GM18520 (cell line): ENCODE results near the gene HS2ST1.
"Not testable (repeated sequence)": the region's sequence is repeated elsewhere in the genome, so short reads cannot be mapped to it uniquely, and the experiment has no call there.

ENCODE experiments used
- ATAC-seq: cut with Tn5 transposase; IDR thresholded peaks from one replicate; pipeline ENCODE4 v1.9.1; 2021; ENCODE audit not compliant: unreplicated experiment

The HS2ST1 gene

DNA sequence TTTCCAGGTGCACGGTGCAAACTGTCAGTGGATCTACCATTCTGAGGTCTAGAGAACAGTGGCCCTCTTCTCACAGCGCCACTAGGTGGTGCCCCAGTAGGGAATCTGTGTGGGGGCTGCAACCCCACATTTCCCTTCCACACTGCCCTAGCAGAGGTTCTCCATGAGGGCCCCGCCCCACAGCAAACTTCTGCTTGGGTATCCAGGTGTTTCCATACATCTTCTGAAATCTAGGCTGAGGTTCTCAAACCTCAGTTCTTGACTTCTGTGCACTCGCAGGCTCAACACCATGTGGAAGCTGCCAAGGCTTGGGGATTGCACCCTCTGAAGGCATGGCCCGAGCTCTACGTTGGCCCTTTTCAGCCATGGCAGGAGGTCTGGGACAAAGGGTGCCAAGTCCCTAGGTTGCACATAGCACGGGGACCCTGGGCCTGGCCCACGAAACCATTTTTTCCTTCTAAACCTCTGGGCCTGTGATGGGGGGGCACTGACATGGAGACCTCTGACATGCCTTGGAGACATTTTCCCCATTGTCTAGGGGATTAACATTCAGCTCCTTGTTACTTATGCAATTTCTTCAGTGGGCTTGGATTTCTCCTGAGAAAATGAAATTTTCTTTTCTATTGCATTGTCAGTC is 10.0 kb downstream of the HS2ST1 start:
- no peak for ATAC-seq

DNA sequence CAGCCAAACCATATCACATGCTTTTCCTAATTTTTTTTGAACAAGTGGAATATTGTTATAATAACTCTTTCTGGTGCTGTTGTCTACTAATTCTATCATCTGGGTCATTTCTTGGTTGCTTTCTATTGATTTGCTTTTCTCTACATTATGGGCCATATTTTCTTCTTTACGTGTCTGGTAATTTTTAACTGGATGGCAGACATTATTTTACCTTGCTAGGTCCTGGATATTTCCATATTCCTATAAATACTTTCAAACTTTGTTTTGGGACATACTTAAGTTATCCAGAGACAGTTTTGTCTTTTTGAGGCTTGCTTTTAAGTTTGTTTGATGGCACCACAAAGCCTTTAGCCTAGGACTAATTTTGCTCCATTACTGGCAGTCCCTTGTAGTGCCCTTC is 11.3 kb downstream of the HS2ST1 start:
- ATAC-seq, result no peak

DNA sequence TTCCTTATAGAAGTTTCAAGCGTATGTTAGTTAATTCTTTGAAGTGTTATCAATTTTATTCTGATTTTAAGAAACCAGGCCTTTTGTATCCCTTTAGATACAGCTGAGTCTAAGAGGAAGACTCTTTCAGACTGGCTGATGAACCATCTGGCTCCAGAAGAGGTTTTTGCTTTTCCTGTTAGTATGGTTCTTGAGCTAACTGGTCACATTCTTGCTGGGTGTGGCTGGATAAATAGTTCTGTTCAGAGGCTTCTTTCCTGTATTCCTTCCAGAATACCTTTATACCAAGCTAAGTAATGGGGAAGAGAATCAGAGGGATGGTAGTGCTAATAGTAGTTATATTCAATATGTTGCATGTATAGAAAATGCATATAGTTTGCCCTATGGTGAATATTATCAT is 12.4 kb downstream of the HS2ST1 start:
- ATAC-seq, result no peak

DNA sequence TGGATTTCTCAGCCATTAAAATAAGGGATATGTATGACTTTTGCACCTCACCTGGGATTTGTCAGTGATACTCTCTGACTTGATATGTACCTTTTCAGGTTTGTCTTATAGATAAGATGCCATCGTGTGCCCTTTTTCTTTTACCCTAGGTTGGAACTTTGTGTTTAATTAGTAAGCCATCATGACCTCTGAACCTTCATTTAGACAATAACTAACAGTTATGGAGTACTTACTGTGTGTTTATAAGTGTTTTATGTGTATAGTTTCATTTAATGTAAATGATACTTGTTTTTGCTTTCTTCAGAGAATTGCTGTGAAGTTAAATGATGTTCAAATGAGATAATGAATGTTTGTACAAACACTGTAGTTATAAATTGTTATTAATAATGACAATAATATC is 14.4 kb downstream of the HS2ST1 start:
- ATAC-seq, result no peak

DNA sequence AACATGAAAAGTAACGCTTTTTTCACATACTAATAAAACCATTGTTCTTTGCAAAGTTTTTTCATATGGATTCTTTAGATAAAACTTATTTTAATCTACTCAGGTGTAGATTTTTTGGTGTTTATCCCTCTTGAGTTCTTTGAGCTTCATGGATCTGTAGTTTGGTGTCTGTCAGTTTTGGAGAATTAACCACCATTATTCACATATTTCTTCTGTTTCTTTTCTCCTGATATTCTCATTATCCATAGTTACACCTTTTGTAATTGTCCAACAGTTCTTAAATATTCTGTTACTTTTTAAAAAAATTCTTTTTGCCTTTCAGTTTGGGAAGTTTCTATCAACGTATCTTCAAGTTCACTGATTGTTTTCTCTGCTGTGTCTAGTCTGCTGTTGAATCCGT is 18.6 kb downstream of the HS2ST1 start:
- ATAC-seq, result no peak

DNA sequence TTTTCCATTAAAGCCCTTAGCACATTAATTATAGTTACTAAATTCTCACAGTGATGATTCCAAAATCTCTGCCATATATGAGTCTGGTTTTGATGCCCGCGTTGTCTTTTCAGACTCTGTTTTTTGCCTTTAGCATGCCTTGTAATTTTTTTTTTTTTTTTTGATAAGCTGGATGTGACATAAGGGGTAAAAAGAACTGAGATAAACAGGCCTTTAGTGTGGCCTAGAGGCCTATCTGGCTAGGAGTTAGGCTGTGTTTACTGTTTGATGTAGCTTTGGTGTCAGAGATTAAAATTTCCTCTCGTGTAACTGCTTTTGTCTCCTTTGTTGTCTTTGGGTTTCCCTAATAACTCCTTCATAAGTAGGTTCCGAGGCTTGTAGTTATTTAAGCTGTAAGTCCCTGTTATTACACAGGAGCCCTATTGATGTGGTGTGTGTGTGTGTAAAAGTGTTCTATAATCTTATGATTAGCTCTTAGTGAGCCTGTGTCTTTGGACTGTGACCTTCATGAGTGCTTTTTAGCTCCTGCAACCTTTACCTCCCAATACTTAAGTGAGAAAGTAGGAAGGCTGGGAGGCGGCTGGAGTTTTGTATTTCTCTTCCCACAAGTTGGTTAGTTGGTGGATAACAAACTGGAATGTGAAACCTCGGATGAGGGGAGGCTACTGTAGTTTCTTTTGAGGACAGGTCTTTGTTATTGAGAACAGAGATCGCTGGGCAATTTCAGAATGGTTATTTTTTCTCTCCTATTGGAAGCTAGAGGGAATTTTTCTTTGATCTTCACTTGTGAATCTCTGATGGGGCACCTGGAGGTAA is 19.3 kb downstream of the HS2ST1 start:
- no peak for ATAC-seq

DNA sequence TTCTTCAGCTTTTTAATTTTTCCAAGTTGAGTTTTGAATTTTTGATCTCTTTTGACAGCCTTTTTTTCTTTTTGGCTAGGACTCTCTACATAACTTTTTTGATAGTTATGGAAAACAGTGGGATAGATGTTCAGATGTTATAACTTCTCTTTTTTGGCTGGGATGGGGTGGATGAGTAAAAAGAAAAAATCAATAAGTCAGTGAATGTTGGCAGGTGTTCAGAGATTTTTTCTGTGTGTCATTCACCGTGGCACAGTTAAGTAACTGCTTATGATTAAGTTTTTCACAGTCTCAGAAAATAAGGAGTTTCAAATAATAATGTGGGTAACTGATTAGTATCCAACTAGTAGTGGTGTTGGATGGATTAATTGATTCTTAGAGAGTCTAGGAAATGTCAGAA is 24.0 kb downstream of the HS2ST1 start:
- no peak for ATAC-seq

DNA sequence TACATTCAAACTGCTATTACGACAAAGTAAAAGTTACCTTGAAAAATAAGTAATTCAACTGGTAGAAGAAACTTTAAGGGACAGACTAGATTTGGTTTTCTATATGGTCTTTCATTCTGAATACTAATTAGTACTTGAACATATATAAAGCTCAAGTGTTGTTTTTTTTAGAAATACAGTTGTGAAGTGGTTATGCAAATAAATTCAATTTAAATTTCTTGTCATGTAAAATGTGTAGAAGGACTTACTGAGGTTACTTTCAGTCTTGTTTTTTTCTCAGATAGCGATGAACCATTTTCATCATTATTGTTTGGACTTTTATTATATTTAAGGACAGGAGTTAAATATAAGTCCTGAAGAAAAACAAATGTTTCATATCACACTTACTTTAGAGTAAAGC is 24.4 kb downstream of the HS2ST1 start:
- no peak for ATAC-seq

DNA sequence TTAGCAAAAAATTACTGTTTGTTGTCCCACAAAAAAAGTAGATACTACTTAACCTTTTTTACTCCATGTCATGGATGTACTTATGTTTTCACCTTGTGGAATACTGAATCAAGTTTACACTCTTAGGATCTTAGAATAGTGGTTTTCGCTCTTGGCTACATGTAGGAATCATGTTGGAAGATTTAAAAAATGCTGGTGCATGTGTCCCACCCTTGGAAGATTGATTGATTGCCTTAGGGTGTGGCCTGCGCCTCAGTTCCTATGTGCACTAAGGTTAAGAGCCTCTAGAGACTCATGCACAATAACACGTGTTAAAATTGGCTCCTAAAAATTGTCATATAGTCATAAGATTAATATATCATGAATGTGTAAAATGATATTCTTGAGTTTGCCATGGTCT is 25.0 kb downstream of the HS2ST1 start:
- ATAC-seq, result no peak

DNA sequence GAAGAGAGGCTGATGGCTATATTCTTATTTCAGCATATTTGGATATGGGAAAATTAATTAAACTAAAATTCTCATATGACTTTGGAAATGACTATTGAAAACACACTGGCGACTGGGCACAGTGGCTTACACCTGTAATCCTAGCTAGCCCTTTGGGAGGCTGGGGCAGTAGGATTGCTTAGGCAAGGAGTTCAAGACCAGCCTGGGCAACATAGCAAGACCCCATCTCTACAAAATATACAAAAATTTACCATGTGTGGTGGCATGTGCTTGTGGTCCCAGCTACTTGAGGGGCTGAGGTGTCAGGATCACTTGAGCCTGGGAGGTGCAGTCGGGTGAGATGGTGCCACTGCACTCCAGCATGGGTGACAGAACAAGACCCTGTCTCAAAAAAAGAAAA is 26.2 kb downstream of the HS2ST1 start:
- ATAC-seq, result no peak

DNA sequence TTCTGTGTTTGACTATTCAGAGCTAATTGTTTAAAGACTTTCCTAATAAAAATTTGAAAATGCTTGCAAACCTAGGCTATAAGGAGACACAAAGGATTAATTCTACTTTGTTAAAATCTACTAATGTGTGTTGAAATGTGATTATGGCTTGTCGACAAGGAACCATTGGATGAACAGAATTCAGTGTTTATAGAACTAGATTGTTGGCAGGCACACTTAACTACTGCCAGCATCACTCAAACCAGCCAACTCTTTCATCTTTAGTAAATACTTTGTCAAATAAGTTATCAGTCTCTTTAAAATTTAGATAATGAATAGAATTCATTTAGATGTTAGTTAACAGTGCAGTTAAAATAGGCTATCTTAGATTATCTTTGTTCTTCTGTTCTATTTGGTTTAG is 27.6 kb downstream of the HS2ST1 start:
- ATAC-seq, result no peak

DNA sequence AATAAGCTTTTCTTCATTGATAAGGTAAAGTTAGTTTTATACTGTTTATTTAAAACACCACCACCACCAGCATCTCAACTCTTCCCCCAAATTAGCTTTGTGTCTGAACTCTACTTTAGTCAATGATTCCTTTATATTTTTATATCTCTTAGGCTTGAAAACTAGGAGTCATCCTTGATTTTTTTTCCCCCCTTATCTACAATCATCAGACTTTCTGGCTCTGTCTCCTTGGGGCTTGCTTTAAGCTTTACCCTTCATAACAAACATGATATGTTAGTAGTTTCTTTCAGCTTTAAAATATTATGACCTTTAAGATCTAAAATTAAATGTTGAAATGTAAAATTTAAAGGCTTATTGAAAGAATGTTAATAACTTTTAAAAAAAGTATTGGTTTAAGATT is 28.3 kb downstream of the HS2ST1 start:
- ATAC-seq, result no peak

DNA sequence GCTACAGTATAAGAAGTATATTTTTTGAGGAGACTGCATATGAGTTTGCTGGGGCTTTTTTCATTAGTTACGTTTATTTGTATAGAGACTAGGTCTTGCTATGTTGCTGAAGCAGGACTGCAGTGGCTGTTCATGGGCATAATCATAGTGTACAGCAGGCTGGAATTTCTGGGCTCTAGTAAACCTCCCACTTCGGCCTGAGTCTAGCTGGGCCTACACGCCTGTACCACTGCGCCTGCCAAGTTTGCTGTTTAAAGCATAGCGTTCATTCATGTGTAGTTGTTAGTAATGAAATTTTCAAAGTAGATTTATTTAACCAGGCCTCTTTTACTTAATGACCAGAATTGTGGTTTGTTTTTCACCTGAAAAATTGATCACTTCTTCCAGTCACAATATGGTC is 33.8 kb downstream of the HS2ST1 start:
- no peak for ATAC-seq

DNA sequence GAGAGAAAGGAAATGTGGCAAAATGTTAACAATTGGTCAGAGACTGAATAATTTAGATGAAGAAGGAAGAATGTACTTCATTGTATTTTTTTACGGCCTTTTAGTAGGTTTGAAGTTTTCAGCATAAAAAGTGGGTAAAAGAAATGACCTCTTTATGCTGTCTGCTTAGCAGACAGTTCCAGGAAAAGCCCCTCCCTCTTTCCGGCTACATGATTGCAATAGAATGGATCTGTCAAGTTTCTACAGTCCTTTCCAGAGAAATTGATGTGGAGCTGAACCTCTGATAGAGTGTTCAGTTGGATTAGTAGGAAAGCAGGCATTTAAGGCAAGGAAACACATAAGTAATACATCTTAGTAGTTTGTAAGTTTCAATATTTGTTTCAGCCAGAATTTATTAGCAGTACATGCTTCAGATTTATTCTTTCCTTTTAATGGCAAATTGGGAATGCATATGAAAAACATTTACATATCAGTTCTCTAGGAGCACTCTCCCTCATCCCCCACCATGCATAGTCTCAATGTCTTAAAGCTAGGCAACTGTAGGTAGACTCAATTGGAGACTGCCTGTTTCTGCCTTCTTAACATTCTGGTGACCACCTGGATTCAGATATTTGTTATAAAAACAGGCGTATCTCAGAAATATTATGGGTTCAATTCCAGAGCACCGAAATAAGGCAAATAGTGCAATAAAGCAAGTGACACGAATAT is 36.4 kb downstream of the HS2ST1 start:
- ATAC-seq, result no peak

DNA sequence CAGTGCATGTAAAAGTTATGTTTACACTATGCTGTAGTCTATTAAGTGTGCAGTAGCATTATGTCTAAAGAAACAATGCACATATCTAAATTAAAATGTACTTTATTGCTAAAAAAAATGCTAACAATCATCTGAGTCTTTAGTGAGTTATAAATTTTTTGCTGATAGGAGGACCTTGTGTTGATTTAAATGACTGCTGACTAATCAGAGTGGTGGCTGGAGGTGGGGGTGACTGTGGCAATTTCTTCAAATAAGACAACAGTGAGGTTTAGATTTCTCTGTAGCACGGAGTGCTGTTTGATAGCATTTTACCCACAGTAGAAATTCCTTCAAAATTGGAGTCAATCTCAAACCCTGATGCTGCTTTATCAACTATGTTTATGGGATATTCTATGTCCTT is 37.0 kb downstream of the HS2ST1 start:
- no peak for ATAC-seq

DNA sequence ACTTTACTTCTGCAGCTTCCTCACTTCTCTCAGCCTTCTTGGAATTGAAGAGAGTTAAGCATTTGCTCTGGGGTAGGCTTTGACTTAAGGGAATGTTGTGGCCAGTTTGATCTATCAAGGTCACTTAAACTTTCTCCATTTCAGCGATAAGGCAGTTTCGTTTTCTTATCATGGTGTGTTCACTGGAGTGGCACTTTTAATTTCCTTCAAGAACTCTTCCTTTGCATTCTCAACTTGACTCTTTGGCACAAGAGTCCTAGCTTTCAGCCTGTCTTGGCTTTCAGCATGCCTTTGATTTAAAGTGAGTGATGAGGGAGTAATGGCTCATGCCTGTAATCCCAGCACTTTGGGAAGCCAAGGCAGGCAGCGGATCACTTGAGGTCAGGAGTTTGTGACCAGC is 38.7 kb downstream of the HS2ST1 start:
- ATAC-seq, result no peak

DNA sequence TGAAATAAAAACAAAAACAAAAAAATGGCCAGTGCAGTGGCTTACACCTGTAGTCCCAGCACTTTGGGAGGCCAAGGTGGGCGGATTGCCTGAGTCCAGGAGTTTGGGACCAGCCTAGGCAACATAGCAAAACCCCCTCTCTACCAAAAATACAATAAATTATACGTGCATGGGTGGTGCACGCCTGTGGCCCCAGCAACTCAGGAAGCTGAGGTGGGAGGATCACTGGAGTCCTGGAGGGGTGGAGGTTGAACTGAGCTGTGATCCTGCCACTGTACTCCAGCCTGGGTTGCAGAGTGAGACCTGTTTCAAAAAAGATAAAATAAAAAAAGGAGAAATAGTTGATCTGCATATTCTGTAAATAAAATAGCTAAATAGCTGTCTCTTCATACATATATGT is 41.2 kb downstream of the HS2ST1 start:
- ATAC-seq, result no peak

DNA sequence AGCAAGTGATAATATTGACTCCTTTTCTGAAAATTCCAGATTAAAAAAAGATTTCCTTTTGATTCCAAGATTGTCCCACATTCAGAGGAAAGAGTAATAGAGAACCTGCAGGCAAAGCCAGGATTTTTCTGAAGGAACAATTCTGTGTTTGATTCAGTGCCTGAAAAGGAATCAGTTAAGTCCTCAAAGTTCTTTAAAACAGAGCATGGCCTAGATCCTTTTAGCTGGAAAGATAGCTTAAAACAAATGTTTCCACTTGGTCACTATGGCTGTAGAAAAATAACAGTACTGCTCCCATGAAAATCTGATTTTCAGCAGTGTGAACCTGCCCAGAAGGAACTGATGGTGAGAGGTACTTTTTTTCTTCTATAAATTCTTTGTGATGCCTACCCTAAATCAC is 41.8 kb downstream of the HS2ST1 start:
- ATAC-seq, result no peak

DNA sequence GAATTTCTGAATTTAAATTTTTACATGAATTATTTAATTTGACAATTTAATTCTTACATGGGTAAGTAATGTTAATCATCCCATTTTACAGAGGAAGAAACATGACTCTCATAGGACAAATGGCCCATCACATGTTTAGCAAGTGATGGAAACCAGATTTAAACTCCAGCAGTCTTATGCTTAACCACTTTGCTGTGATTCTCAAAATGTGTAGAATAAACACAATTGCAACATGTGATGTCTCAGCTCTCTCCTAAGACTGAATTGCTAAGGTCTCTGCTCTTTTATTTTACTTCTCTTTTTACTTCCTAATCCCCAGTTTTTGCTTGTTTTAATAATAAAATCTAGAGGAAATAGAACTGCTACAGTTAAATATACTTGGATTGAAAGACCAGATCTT is 42.8 kb downstream of the HS2ST1 start:
- ATAC-seq, result no peak

DNA sequence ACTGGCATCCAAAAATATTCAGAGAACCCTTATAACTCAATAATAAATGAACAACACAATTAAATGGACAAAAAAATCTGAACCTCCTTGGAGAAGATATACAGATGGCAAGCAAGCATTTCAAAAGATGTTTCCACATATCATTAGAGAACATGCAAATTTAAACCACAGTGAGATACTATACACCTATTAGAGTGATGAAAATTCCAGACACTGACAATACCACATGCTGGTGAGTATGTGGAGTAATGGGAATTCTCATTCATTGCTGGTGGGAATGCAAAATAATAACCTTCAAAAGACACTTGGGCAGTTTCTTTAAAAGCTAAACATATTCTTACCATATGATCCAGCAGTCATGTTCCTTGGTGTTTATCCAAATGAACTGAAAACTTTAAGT is 46.1 kb downstream of the HS2ST1 start:
- ATAC-seq, result no peak

DNA sequence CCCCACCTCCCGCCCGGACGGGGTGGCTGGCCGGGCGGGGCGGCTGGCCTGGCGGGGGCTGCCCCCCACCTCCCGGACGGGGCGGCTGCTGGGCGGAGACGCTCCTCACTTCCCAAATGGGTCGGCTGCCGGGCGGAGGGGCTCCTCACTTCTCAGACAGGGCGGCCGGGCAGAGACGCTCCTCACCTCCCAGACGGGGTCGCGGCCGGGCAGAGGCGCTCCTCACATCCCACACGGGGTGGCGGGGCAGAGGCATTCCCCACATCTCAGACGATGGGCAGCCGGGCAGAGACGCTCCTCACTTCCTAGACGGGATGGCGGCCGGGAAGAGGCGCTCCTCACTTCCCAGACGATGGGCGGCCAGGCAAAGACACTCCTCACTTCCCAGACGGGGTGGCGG is 49.4 kb downstream of the HS2ST1 start:
- not testable (repeated sequence) for ATAC-seq
